ENCODE results near the gene TBC1D7. TPM values are rescaled to one million over a fixed set of nuclear protein-coding genes. Genes with fewer than 3 reads are reported as not detected.

The TBC1D7 gene
- total RNA-seq, 1 donor from 2014 or later, result 15.3 TPM

- H3K4me1 Mint-ChIP-seq (ENCODE audit: unreplicated experiment), result no peaks in the 10 kb centered on the region
- no peaks in the 10 kb centered on the region for H3K27me3 Mint-ChIP-seq (ENCODE audit: unreplicated experiment)
- H3K4me3 Mint-ChIP-seq (ENCODE audit: unreplicated experiment), result no peak overlapping the region
- H3K36me3 Mint-ChIP-seq (ENCODE audit: unreplicated experiment), result no peaks in the 10 kb centered on the region
- TF ChIP-seq, protein P1, sequence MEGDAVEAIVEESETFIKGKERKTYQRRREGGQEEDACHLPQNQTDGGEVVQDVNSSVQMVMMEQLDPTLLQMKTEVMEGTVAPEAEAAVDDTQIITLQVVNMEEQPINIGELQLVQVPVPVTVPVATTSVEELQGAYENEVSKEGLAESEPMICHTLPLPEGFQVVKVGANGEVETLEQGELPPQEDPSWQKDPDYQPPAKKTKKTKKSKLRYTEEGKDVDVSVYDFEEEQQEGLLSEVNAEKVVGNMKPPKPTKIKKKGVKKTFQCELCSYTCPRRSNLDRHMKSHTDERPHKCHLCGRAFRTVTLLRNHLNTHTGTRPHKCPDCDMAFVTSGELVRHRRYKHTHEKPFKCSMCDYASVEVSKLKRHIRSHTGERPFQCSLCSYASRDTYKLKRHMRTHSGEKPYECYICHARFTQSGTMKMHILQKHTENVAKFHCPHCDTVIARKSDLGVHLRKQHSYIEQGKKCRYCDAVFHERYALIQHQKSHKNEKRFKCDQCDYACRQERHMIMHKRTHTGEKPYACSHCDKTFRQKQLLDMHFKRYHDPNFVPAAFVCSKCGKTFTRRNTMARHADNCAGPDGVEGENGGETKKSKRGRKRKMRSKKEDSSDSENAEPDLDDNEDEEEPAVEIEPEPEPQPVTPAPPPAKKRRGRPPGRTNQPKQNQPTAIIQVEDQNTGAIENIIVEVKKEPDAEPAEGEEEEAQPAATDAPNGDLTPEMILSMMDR (IDR thresholded peaks at IDR 0.05), result no peak
- no peaks in the 10 kb centered on the region for H3K9me3 Mint-ChIP-seq (ENCODE audit: unreplicated experiment)
- H3K27ac Mint-ChIP-seq (ENCODE audit: unreplicated experiment), result no peak overlapping the region
- DNase-seq (ENCODE audit: extremely low spot score, unreplicated experiment), result no peak
Observed at GRCh38 chr6:13267142-13267651, 61.1 kb downstream of the TBC1D7 start.

DNA sequence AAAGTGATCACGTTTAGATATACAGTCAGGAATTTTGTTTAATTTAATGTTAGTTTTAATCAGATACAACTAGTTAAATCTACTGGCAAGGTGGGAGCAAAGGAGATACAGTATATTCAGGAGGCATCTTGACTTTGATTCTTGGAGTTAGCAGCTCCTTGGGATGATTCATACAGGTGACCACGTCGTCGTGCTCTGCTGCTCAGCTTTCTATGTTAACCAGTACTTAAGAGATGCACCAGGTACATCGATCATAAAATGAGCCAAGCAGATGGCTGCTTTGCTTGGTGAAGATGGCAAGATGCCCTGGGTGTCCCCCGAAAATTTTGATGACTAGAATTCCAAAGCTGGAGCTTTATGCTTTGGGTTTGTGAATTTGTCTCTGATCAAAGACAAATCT, 64.7 kb downstream of the TBC1D7 start:
- DNase-seq (ENCODE audit: extremely low spot score, unreplicated experiment), result no peak
- Mint-ChIP-seq H3K4me1 (ENCODE audit: unreplicated experiment) (no peaks in the 10 kb centered on the region), H3K9me3 (ENCODE audit: unreplicated experiment) (no peaks in the 10 kb centered on the region), H3K4me3 (ENCODE audit: unreplicated experiment) (no peak overlapping the region), H3K27me3 (ENCODE audit: unreplicated experiment) (no peaks in the 10 kb centered on the region), H3K36me3 (ENCODE audit: unreplicated experiment) (no peaks in the 10 kb centered on the region), H3K27ac (ENCODE audit: unreplicated experiment) (no peak overlapping the region)
- TF ChIP-seq, protein P1 (IDR thresholded peaks at IDR 0.05), result no peak

GRCh38 chr6:13262302-13263230, 65.8 kb downstream of the TBC1D7 start:
- TF ChIP-seq, protein P1 (IDR thresholded peaks at IDR 0.05), result no peak
- H3K4me3 Mint-ChIP-seq (ENCODE audit: unreplicated experiment), result no peak overlapping the region
- no peaks in the 10 kb centered on the region for H3K36me3 Mint-ChIP-seq (ENCODE audit: unreplicated experiment)
- DNase-seq (ENCODE audit: extremely low spot score, unreplicated experiment), result no peak
- H3K9me3 Mint-ChIP-seq (ENCODE audit: unreplicated experiment), result no peaks in the 10 kb centered on the region
- H3K27ac Mint-ChIP-seq (ENCODE audit: unreplicated experiment), result no peak overlapping the region
- H3K27me3 Mint-ChIP-seq (ENCODE audit: unreplicated experiment), result no peaks in the 10 kb centered on the region
- no peaks in the 10 kb centered on the region for H3K4me1 Mint-ChIP-seq (ENCODE audit: unreplicated experiment)

- TF ChIP-seq, protein P1 (IDR thresholded peaks at IDR 0.05), result no peak
- H3K4me1 Mint-ChIP-seq (ENCODE audit: unreplicated experiment), result no peaks in the 10 kb centered on the region
- DNase-seq (ENCODE audit: extremely low spot score, unreplicated experiment), result no peak
- no peaks in the 10 kb centered on the region for H3K9me3 Mint-ChIP-seq (ENCODE audit: unreplicated experiment)
- no peaks in the 10 kb centered on the region for H3K36me3 Mint-ChIP-seq (ENCODE audit: unreplicated experiment)
- H3K27ac Mint-ChIP-seq (ENCODE audit: unreplicated experiment), result no peak overlapping the region
- no peak overlapping the region for H3K4me3 Mint-ChIP-seq (ENCODE audit: unreplicated experiment)
- H3K27me3 Mint-ChIP-seq (ENCODE audit: unreplicated experiment), result no peaks in the 10 kb centered on the region
Observed at GRCh38 chr6:13261464-13261994, 66.8 kb downstream of the TBC1D7 start.

- Mint-ChIP-seq H3K27ac (ENCODE audit: unreplicated experiment) (no peak overlapping the region), H3K4me1 (ENCODE audit: unreplicated experiment) (no peaks in the 10 kb centered on the region), H3K27me3 (ENCODE audit: unreplicated experiment) (no peaks in the 10 kb centered on the region), H3K36me3 (ENCODE audit: unreplicated experiment) (no peaks in the 10 kb centered on the region), H3K4me3 (ENCODE audit: unreplicated experiment) (no peak overlapping the region), H3K9me3 (ENCODE audit: unreplicated experiment) (no peaks in the 10 kb centered on the region)
- no peak for DNase-seq (ENCODE audit: extremely low spot score, unreplicated experiment)
- TF ChIP-seq, protein P1 (IDR thresholded peaks at IDR 0.05), result no peak
Observed at GRCh38 chr6:13260831-13261230, 67.5 kb downstream of the TBC1D7 start.

Data from osteocyte (in vitro differentiated cells).